HEK293T (cell line): Measurements from ENCODE around the gene INO80.

Source experiments
- CTCF ChIA-PET: fragments of 350-600 bp; formaldehyde crosslinking; extraction: SDS; loops from one replicate; lab custom pipeline; 2021; ENCODE audit warnings: antibody characterized with exemption, inconsistent platforms; lab: Yijun Ruan, JAX
- POLR2A ChIA-PET: fragments of 350-600 bp; formaldehyde crosslinking; extraction: SDS; loops from one replicate; lab custom pipeline; 2020; ENCODE audit warnings: antibody characterized with exemption, inconsistent platforms; lab: Yijun Ruan, JAX
- DNase-seq: peaks from one replicate; pipeline ENCODE4 v3.0.0; 2012; ENCODE audit warnings: mixed read lengths; ENCODE audit errors: extremely low spot score
- ARNT ChIP-seq: fragments of 450-650 bp; IDR thresholded peaks from 2 replicates; pipeline ENCODE4 v1.6.1; 2017; ENCODE audit warnings: mild to moderate bottlenecking
- BHLHE40 ChIP-seq: fragments of 450-650 bp; IDR thresholded peaks from 2 replicates; pipeline ENCODE4 v1.6.1; 2016; ENCODE audit warnings: mild to moderate bottlenecking, moderate library complexity, borderline replicate concordance
- CTBP1 ChIP-seq: fragments of 450-650 bp; IDR thresholded peaks from 2 replicates; pipeline ENCODE4 v1.6.1; 2016; ENCODE audit warnings: borderline replicate concordance
- ELF4 ChIP-seq: fragments of 450-650 bp; IDR thresholded peaks from 2 replicates; pipeline ENCODE4 v1.6.1; 2017; ENCODE audit warnings: antibody characterized with exemption
- FOXA1 ChIP-seq: fragments of 450-650 bp; IDR thresholded peaks from 2 replicates; pipeline ENCODE4 v1.6.1; 2016; ENCODE audit warnings: mild to moderate bottlenecking
- FOXK2 ChIP-seq: fragments of 450-650 bp; IDR thresholded peaks from 2 replicates; pipeline ENCODE4 v1.6.1; 2016; ENCODE audit warnings: mild to moderate bottlenecking
- FOXM1 ChIP-seq: fragments of 450-650 bp; IDR thresholded peaks from 2 replicates; pipeline ENCODE4 v1.6.1; 2017; ENCODE audit warnings: mild to moderate bottlenecking, borderline replicate concordance
- HDGF ChIP-seq: fragments of 450-650 bp; IDR thresholded peaks from 2 replicates; pipeline ENCODE4 v1.6.1; 2017; ENCODE audit warnings: antibody characterized with exemption, borderline replicate concordance
- L3MBTL2 ChIP-seq: fragments of 450-650 bp; conservative IDR thresholded peaks from 2 replicates; pipeline ENCODE4 v1.6.1; 2016; ENCODE audit warnings: mild to moderate bottlenecking
- LEF1 ChIP-seq: fragments of 450-650 bp; IDR thresholded peaks from 2 replicates; pipeline ENCODE4 v1.6.1; 2017; ENCODE audit warnings: mild to moderate bottlenecking, borderline replicate concordance
- NFRKB ChIP-seq: fragments of 450-650 bp; IDR thresholded peaks from 2 replicates; pipeline ENCODE4 v1.6.1; 2016; ENCODE audit warnings: mild to moderate bottlenecking, moderate library complexity
- PKNOX1 ChIP-seq: fragments of 450-650 bp; IDR thresholded peaks from 2 replicates; pipeline ENCODE4 v1.6.1; 2016
- SP1 ChIP-seq: fragments of 450-650 bp; IDR thresholded peaks from 2 replicates; pipeline ENCODE4 v1.6.1; 2017
- SUZ12 ChIP-seq: fragments of 450-650 bp; IDR thresholded peaks from 2 replicates; pipeline ENCODE4 v1.6.1; 2016; ENCODE audit warnings: mild to moderate bottlenecking
- TARDBP ChIP-seq: fragments of 450-650 bp; IDR thresholded peaks from 2 replicates; pipeline ENCODE4 v1.6.1; 2016
- ZNF384 ChIP-seq: fragments of 450-650 bp; IDR thresholded peaks from 2 replicates; pipeline ENCODE4 v1.6.1; 2016

The INO80 gene

GRCh38 chr15:41024131-41024530 lies 91.9 kb downstream of the INO80 start:
- ChIA-PET POLR2A (no interaction called here), CTCF (no interaction called here)
- no peak for DNase-seq
- TF ChIP-seq CTBP1 = no peak
- TF ChIP-seq PKNOX1 = no peak
- no peak for TF ChIP-seq NFRKB
- no peak for TF ChIP-seq SUZ12
- TF ChIP-seq L3MBTL2 = no peak
- TF ChIP-seq ELF4 = no peak

DNA sequence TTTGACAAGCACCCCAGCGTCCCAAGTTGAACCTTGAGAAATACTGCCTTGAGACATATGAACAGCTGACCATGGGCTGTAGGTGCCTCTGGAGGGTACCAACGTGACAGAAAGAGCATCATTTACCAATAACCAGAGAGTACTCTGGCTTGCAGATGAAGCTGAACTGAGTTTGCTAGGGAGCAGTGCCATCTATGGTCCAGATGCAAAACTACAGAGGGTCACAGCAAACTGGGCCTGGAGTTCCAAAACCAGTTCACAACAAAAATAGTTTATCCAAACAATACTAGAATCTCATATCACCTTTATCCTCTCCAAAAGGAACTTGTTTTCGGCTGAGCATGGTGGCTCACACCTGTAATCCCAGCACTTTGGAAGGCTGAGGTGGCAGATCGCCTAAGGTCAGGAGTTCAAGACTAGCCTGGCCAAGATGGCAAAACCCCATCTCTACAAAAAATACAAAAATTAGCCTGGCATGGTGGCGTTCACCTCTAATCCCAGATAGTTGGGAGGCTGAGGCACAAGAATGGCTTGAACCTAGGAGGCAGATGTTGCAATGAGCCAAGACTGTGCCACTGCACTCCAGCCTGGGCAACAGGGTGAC lies 93.5 kb downstream of the INO80 start:
- peak; percentile 45 for DNase-seq
- TF ChIP-seq ZNF384 (no peak), TARDBP (no peak), FOXA1 (no peak), PKNOX1 (no peak), L3MBTL2 (no peak), LEF1 (no peak), FOXK2 (no peak), CTBP1 (no peak), NFRKB (no peak), ARNT (no peak), FOXM1 (no peak), BHLHE40 (no peak), ELF4 (no peak), HDGF (no peak), SUZ12 (no peak), SP1 (no peak)
- CTCF ChIA-PET = interaction anchor here (1.3 kb wide), 1 partner anchor 81 kb away, joined by 3 read pairs; no protein-coding TSS in a partner anchor
- POLR2A ChIA-PET = interaction anchor here (0.7 kb wide), 1 partner anchor 81 kb away, joined by 3 read pairs; no protein-coding TSS in a partner anchor

DNA sequence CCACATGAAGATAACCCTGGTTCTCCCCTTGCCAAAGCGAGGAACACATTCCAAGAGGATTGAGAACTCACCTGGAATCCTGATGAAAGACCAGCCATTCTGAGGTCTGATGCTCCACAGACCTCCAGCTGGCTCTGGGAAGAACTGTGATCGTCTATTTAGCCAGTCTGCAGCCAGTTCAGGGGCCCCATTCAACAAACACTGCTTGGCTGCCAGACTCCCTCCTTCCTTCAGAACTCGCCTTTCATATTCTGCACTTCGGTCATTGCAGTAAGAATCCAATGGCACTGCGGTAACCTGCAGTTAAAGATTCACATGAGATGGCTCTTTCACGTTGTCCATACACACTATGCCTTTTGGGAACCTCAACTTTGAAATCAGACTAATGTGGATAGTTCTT lies 95.3 kb downstream of the INO80 start:
- ChIA-PET POLR2A (no interaction called here), CTCF (no interaction called here)
- DNase-seq = no peak
- TF ChIP-seq ARNT = no peak
- no peak for TF ChIP-seq ELF4
- no peak for TF ChIP-seq TARDBP
- no peak for TF ChIP-seq BHLHE40
- TF ChIP-seq NFRKB = no peak
- no peak for TF ChIP-seq SUZ12
- TF ChIP-seq L3MBTL2 = no peak
- no peak for TF ChIP-seq ZNF384
- no peak for TF ChIP-seq CTBP1
- TF ChIP-seq FOXK2 = no peak
- no peak for TF ChIP-seq LEF1
- TF ChIP-seq HDGF = no peak
- TF ChIP-seq FOXM1 = no peak
- no peak for TF ChIP-seq FOXA1
- no peak for TF ChIP-seq PKNOX1
- TF ChIP-seq SP1 = no peak

- DNase-seq = no peak
- TF ChIP-seq NFRKB (no peak), FOXA1 (no peak), CTBP1 (no peak), FOXK2 (no peak), HDGF (no peak), ARNT (no peak), TARDBP (no peak), L3MBTL2 (no peak), ELF4 (no peak), ZNF384 (no peak), FOXM1 (no peak), PKNOX1 (no peak), SP1 (no peak), LEF1 (no peak), SUZ12 (no peak), BHLHE40 (no peak)
- ChIA-PET POLR2A (no interaction called here), CTCF (interaction anchor here (0.8 kb wide), 1 partner anchor 79 kb away, joined by 3 read pairs; no protein-coding TSS in a partner anchor)
Measured at GRCh38 chr15:41020311-41020710, 95.8 kb downstream of the INO80 start.

DNA sequence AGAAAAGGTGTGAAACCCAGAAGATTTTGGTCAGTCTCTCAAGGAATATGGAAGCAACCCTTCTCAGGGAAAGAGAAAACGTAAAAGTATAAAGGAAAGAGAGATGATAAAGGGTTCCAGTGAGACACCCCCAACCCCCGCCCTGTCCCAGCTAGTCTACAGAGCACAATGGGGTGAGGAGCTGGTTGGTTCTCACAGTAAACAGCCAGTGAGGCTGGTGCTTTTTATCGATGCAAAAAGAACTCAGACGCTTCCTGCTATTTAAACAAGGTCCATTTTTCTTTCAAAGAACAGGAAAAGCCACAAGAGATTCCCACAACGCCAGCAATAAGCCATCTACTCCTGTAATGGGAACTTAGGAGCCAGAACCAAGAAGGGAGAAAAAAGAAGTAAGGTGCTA lies 96.9 kb downstream of the INO80 start:
- no peak for DNase-seq
- CTCF ChIA-PET = interaction anchor here (0.8 kb wide), 1 partner anchor 78 kb away, joined by 3 read pairs; no protein-coding TSS in a partner anchor
- TF ChIP-seq ELF4 = no peak
- no peak for TF ChIP-seq BHLHE40
- TF ChIP-seq PKNOX1 = no peak
- TF ChIP-seq SP1 = no peak
- no peak for TF ChIP-seq ZNF384
- no peak for TF ChIP-seq SUZ12
- no peak for TF ChIP-seq CTBP1
- no peak for TF ChIP-seq FOXA1
- no peak for TF ChIP-seq TARDBP
- TF ChIP-seq NFRKB = no peak
- no peak for TF ChIP-seq ARNT
- TF ChIP-seq L3MBTL2 = no peak
- TF ChIP-seq FOXM1 = no peak
- no peak for TF ChIP-seq LEF1
- TF ChIP-seq HDGF = no peak
- no peak for TF ChIP-seq FOXK2
- POLR2A ChIA-PET = interaction anchor here (1.4 kb wide), 1 partner anchor 66 kb away, joined by 4 read pairs; the partner anchor contains the start of gene CHAC1
